ENCODE measurements around the gene SH3PXD2B.
"Not testable (repeated sequence)": the region's sequence is repeated elsewhere in the genome, so short reads cannot be mapped to it uniquely, and the experiment has no call there.

The SH3PXD2B gene

DNA sequence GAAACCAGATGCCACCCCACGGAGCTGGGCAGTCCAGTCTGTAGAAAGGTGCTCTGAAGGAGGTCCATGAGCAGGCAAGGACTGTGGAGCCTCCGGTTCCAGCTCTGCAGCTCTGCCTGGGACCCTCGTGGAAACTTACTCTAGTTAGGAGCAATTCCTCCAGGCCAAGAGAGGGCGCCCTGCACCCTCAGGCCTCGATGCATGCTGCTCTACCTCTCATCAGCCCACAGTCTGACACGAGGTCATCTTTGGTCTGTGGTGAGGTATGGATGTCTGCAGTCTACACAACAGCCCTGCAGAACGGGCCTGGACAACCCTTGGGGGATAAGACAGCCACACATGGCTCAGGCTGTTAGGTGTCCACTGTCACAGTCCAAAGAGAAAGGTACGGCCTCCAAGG lies 120.1 kb downstream of the SH3PXD2B start:
- no peak for DNase-seq

DNA sequence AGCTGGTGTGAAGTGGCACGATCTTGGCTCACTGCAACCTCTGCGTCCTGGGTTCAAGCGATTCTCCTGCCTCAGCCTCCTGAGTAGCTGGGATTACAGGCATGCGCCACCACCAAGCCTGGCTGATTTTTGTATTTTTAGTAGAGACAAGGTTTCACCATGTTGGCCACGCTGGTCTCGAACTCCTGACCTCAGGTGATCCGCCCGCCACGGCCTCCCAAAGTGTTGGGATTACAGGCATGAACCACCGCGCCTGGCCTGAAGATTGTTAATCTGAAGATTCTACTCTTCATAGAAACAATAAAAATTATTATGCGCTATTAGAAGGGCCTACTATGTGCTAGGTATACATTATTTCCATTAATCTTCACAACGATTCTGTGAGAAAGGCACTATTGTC lies 127.4 kb downstream of the SH3PXD2B start:
- DNase-seq: not testable (repeated sequence)

DNA sequence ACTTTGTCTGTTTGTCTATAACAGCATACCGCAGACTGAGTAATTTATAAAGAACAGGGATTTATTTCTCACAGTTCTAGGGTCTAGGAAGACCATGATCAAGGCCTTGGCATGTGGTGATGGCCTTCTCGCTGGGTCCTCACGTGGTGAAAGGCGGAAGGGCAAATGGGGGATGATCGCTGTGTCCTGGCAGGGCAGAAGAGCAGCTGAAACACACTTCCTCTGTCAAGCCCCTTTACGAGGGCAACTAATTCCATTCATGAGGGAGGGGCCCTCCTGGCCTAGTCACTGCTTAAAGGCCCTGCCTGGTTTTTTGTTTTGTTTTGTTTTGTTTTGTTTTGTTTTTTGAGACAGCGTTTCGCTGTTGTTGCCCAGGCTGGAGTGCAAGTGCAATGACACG lies 128.9 kb downstream of the SH3PXD2B start:
- DNase-seq: no peak

DNA sequence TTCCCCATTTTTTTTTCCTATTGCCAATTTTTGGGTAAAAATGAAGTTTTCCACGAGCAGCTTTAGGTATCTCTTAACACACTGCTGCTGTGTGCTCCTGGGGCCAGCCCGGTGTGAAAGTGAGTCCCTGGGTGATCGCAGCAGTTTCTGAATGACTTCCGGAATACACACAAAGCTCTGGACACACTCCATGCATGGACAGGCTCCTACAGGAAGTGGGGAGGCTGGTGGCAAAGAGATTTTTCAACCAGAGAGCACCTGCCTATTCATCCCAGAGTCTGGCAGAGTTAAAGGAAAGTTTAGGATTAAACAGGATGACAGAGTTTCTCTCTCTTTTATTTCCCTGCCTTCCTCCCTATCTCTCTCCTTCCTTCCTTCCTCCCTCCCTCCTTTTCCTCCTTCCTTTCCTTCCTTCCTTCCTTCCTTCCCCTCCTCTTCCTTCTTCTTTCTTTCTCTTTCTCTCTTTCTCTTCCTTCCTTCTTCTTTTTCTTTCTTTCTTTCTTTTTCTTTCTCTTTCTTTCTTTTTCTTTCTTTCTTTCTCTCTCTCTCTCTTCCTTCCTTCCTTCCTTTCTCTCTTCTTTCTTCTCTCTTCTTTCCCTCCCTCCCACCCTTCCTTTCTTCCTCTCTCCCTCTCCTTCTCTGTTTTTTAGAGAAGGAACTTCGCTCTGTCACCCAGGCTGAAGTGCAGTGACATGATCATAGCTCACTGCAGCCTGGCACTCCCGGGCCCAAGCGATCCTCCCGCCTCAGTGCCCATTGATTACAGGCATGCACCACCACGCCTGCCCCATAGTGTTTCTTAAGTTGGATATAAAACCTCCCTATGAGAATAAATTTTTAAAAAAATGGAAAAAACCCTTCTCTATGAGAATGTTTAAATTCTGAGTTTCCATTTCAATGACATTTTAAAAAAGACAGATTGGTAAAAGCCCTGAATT lies 132.0 kb downstream of the SH3PXD2B start:
- no peak for DNase-seq

DNA sequence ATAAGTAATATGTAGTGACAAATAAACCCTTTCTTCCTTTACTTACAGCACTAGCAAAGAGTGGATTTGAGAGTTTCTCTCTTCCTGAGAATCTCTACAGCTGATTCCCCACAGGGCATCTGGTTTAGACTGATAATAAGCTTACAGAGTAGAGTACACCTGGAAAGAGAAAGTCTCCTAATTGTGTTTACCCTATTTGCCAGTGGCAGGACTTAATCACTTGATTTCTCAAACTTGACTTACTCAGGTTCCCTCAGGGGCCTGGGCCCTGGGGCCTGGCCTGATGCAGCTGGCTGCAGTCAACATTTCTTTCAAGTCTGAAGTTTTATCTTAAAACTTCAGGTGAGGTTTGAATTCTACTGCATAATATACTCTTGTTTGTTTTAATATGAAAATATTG lies 132.7 kb downstream of the SH3PXD2B start:
- DNase-seq: no peak

DNA sequence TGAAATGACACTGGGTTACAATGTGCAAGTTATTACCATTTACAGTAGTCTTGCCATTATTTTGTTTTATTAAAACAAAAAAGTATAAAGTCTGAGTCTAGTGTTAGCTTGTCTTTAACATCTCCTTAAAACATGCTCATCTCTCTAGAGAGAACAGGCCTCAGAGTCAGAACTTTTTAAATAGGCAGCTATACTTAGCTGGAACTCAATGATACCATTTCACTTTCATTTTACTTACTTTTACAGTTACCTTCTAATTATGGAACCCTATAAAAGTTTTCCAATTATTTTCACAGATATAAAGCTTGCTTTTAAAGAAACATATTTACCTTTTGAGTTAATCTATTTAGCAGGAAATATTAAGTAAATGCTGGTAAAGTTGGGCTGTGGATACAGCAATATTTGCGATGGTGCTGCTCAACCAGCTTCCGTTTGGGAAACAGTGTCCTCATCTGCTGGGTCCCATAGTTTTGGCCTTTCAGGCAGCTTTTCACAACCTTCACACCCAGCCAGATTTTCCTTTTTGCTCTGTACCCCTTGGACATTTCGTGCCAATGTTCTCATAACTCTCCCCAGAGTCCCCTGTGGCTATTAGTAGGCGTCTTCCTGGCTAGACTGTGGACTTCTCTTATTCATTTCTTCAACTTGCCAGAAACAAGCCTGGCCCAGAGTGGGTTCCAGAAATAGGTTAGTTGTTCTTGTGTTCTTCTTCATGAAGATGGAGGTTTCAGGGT lies 134.4 kb downstream of the SH3PXD2B start:
- no peak for DNase-seq

DNA sequence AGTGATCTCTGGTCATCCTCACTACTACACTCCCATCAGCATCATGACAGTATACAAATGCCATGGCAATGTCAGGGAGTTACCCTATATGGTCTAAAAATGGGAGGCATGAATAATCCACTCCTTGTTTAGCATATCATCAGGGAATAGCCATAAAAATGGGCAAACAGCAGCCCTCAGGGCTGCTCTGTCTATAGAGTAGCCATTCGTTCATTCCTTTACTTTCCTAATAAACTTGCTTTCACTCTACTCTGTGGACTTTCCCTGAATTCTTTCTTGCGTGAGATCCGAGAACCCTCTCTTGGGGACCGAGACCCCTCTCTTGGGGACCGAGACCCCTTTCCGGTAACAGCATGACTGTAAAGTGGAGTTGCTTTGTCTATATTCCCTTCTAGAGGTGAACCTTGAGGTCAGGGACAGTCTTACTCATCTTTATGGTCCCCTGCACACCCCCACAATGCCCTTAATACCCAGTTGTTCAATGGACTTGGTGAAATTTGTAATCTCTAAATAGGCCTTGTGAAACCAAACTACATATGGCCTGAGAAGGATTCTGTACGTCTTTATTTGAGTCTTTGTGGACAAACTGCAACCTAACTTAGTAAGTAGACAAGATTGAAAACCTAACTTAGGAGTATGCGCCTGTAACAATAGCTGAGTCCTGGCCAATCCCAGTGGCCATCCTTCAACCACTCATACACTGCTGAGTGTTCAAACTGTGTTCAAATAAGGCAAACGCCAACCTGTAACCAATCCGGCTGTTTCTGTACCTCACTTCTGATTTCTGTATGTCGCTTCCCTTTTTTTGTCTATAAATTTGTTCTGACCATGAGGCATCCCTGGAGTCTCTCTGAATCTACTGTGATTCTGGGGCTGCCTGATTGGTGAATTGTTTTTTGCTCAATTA lies 138.5 kb downstream of the SH3PXD2B start:
- no peak for DNase-seq

DNA sequence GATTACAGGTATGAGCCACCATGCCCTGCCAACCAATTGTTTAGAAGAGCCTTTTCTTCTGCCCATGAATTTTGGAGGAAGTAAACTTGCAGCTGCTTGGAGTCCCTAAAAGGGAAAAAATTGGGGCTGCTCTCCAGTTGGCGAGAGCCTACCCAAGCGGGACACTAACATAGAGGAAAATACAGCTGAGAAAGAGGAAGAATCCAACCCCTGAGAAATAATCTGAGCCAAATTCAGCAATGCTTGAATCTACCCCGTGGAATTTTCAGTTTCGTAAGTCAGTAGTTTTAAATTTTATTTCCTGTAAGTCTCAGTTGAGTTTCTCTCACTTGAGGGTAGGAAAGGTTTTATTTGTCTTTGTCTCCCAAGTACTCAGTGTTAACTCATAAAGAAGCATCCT lies 140.4 kb downstream of the SH3PXD2B start:
- DNase-seq: no peak

DNA sequence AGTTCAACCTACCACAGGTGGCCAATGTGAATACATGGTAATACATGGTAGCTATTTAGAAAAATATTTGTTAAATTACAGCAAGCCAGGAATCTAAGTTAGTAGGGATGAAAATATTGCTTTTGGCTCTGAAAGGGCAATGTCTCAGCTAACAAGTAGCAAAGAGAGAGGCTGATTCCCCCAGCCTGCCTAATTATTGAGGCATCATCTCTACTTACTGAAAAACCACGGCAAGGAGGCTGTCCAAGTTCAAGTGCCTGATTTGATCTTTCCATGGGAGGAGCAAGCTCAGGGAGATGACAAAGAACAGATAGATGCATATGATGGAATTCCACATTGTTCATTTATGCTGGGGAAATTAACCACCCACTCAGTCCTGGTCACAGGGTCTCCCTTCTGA lies 142.0 kb downstream of the SH3PXD2B start:
- DNase-seq: no peak

DNA sequence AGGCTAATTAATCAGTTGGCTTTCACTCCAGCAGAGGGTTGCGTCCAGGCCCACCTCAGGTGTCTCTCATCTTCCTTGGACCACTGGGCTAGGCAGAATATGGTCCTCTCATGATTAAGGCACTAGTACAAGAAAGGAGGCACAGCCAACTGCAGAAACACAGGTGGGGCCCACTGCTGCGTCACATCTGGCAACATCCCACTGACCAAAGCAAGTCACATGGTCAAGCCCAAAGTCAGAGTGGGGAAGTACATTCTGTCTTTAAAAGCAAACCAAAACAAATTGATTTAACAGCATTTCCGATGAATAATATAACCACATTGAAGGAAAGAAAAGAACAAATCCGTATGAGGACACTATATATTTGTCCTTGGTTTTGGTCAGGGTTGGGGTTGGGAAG lies 142.7 kb downstream of the SH3PXD2B start:
- DNase-seq: no peak

DNA sequence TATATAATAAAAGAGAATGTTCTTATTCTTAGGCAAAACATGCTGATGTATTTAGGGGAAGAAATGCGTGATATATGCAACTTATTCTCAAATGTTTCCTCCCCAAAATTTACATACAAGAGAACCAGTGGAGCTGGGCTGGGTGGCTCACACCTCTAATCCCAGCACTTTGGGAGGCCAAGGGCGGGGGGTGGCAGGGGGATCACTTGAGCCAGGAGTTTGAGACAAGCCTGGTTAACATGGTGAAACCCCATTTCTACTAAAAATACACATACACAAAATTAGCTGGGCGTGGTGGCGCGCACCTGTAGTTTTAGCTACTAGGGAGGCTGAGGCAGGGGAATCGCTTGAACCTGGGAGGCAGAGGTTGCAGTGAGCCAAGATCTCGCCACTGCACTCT lies 143.3 kb downstream of the SH3PXD2B start:
- DNase-seq: no peak

DNA sequence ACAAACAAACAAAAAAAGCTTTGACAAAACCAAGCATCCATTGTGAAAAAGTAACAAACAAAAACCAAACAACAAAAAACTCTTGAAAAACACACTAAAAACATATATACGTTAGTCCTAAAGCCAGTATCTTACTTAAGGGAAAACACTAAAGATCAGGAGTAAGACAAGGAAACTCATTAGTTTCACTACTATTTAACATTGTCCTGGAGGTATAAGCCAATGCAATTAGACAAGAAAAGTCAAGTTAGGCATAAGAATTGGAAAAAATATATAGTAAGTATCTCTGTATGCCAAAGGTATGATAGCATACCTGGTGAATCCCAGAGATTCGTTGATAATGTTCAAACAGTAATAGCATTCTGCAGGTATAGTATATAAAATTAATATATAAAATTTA lies 148.9 kb downstream of the SH3PXD2B start:
- DNase-seq: no peak

DNA sequence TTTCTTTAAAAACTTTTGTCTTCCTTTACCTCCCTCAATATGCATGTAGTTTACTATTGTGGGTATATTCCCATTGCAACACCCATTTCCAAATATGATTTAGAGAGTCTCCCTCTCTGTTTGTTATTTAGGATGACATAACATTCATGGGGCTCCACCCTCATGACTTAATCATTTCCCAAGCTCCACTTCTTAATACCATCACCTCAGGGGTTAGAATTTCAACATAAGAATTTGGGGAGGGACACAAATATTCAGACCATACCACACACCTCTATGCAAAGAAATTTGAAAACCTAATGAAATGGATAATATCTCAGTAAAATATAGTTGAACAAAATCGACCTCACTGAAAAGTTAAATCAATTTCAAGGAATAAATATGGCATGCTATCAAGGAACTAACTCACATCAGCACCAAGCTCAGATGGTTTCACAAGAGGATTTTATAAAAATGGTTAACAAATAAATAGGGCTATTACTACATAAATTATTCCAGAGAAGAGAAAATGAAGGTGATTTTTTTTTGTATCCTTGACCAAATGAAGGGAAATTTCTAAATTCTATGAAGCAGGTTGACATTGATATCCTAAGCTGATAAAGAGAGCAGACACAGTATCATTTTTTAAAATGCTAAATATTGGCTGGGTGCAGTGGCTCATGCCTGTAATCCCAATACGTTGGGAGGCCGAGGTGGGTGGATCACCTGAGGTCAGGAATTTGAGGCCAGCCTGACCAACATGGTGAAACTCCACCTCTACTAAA lies 150.6 kb downstream of the SH3PXD2B start:
- no peak for DNase-seq

DNA sequence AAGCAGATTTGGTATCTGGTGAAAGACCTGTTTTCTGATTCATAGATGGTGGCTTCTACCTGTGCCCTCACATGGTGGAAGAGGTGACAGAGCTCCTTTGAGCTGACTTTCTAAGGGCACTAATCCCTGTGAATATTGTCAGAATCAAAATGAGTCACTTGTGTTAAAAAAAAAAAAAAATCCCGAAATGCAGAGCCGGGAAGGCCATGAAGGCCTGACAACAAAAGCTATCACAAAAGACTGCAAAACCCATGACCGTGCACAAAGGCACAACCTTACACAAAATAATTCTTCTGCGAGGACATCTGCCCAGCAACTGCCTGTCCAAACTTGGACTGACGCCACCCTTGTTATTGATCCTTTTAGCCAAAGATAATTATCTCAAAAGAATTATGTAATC lies 151.2 kb downstream of the SH3PXD2B start:
- no peak for DNase-seq

DNA sequence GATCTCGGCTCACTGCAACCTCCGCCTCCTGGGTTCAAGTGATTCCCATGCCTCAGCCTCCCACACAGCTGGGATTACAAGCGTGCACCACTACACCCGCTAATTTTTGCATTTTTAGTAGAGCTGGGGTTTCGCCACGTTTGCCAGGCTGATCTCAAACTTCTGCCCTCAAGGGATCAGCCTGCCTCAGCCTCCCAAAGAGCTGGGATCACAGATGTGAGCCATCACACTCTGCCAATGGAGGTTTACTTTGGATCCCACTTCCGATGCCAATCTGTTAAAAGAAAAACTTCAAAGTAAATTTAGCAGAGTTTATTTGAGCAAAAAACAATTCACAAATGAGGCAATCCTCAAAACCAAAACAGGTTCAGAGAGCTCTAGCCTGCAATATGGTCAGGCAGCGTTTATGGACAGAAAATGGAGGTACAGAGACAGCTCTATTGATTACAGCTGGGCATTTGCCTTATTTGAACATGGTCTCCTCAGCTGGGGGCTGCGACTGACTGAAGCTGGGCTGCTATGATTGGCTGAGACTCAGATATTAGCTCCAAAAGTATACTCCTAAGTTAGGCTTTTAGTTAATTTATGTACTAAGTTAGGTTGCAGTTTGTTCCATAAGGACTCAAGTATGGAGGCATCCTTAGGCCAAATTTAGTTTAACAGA lies 152.1 kb downstream of the SH3PXD2B start:
- no peak for DNase-seq

DNA sequence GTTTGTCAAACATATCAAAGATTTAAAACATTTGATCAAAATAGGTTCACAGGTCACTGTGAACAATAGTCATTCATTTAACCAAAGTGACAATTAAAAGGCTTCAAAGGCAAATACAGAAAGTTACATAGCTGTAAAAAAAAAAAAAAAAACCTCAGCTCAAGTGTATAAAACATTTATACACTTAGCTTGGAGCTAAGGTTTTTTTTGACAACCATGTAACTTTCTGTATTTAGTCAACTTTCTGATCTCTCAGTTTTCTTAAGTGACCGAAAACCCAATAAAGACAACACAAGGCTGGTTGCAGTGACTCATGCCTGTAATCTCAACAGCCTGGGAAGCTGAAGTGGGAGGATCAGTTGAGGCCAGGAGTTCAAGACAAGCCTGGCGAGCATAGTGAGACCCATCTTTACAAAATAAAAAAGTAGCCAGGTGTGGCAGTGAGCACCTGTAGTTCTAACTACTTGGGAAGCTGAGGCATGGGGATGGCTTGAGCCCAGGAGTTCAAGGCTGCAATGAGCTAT lies 154.3 kb downstream of the SH3PXD2B start:
- no peak for DNase-seq

DNA sequence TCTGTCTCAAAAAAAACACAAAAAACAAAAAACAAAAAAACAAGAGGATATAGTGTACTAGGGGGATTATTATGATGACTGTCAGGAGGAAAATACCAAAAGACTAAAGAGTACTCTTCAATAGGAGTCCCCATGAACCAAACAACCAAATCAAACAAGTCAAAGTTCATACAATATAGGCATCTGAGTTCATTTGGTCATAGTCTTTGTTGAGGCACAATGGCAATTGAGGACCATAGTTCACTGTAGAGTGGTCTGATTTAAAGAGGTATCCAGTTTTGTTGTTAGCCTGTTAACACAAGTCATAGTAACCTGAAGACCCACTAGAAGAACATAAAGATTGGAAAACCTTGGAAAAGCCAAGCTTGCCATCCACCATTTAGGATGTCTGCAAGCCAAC lies 159.5 kb downstream of the SH3PXD2B start:
- no peak for DNase-seq

DNA sequence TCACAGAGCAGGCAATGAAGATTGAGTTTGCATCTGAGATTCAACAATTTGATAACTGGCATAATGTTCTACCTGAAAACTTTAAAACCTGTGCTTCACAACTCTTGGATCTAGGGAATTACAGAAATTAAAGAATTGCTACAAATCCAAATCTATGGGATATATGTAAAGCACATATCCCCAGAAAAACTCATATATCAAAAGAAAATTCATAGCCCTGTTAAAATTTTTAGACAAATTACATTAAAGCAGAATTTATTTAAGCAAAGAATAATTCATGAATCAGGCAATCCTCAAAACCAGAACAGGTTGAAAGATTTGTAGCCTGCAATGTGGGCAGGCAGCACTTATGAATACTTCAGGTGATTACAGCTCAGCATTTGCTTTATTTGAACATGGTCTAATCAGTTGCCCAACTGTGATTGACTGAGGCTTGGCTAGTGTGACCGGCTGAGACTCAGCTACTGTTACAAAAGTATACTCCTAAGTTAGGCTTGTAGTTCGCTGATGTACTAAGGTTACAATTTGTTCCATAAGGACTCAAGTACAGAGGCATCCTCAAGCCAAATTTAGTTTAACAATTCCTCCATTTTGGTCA lies 160.5 kb downstream of the SH3PXD2B start:
- DNase-seq: no peak

DNA sequence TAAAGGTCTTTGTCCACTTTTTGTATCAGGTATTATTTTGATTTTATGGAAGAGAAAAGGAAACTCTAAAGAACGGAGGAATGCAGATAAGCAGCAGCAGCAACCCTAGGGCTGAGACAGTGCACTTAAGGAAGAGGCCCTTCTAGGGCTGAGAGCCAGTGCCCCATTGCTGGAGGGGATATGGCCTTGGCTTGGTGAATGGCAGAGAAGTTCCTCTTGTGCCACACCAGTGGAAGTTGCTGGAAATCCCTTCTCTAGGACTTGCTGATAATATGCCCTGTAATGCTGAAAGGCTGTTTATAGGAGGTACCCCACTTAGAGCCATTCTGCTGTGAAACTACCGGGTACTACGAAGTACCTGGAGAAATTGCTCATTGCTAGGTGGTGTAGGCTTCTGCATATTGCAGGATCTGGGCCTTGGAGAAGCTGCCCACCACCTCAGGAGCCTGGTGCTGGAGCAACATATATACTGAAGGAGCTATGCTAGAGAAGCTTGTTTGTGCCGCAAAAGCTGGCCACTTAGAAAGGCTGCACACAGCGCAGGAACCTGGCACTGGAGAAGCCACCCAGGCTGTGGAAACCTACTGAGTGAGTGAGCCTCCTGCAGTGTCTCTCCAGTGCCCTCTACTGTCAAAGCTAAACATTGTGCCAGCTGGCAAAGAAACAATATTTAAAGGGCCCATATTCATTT lies 161.1 kb downstream of the SH3PXD2B start:
- DNase-seq: peak; percentile 71

DNA sequence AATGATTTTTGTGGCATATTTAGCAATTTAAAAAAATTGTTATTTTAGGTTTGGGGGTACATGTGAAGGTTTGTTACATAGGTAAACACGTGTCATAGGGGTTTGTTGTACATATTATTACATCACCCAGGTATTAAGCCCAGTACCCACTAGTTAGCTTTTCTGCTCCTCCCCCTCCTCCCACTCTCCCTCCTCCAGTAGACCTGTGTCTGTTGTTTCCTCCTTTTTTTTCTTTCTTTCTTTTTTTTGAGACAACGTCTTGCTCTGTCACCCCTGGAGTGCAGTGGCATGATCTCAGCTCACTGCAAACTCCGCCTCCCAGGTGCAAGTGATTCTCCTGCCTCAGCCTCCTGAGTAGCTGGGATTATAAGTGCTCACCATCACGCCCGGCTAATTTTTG lies 162.5 kb downstream of the SH3PXD2B start:
- not testable (repeated sequence) for DNase-seq
